Ishikawa (cell line): Measurements from ENCODE around the gene ZNF318.

Experiments
- CEBPB ChIP-seq: IDR thresholded peaks from 2 replicates; pipeline ENCODE4 v1.6.1; 2012
- CREB1 ChIP-seq: IDR thresholded peaks from 2 replicates; pipeline ENCODE4 v1.6.1; 2012; ENCODE audit warnings: low read depth
- EGR1 ChIP-seq: IDR thresholded peaks from 2 replicates; pipeline ENCODE4 v1.6.1; 2012
- EP300 ChIP-seq: IDR thresholded peaks from 2 replicates; pipeline ENCODE4 v1.6.1; 2012; ENCODE audit warnings: borderline replicate concordance
- FOXM1 ChIP-seq: IDR thresholded peaks from 2 replicates; pipeline ENCODE4 v1.6.1; 2012; ENCODE audit warnings: low read depth, borderline replicate concordance
- MAX ChIP-seq: IDR thresholded peaks from 2 replicates; pipeline ENCODE4 v1.6.1; 2012
- NFIC ChIP-seq: IDR thresholded peaks from 2 replicates; pipeline ENCODE4 v1.6.1; 2012
- RAD21 ChIP-seq: IDR thresholded peaks from 2 replicates; pipeline ENCODE4 v1.6.1; 2012; ENCODE audit warnings: low read depth
- REST ChIP-seq: IDR thresholded peaks from 2 replicates; pipeline ENCODE4 v1.6.1; 2012; ENCODE audit warnings: low read depth, mild to moderate bottlenecking
- TAF1 ChIP-seq: IDR thresholded peaks from 2 replicates; pipeline ENCODE4 v1.6.1; 2012; ENCODE audit warnings: low read depth, mild to moderate bottlenecking
- TCF12 ChIP-seq: IDR thresholded peaks from 2 replicates; pipeline ENCODE4 v1.6.1; 2012; ENCODE audit warnings: low read depth
- TEAD4 ChIP-seq: IDR thresholded peaks from 2 replicates; pipeline ENCODE4 v1.6.1; 2012
- USF1 ChIP-seq: IDR thresholded peaks from 2 replicates; pipeline ENCODE4 v1.6.1; 2012
- YY1 ChIP-seq: IDR thresholded peaks from 2 replicates; pipeline ENCODE4 v1.6.1; 2012; ENCODE audit warnings: low read depth
- ZBTB7A ChIP-seq: IDR thresholded peaks from 2 replicates; pipeline ENCODE4 v1.6.1; 2012; ENCODE audit warnings: low read depth

The ZNF318 gene

GRCh38 chr6:43292763-43293318 is 76.6 kb downstream of the ZNF318 start:
- no peak for TF ChIP-seq REST
- TF ChIP-seq CEBPB = no peak
- no peak for TF ChIP-seq EGR1
- no peak for TF ChIP-seq YY1
- no peak for TF ChIP-seq USF1
- TF ChIP-seq TCF12 = no peak
- TF ChIP-seq EP300 = no peak
- TF ChIP-seq TAF1 = no peak
- no peak for TF ChIP-seq MAX
- TF ChIP-seq FOXM1 = no peak

- no peak for TF ChIP-seq YY1
- TF ChIP-seq MAX = no peak
- TF ChIP-seq ZBTB7A = no peak
- no peak for TF ChIP-seq FOXM1
- no peak for TF ChIP-seq EGR1
- TF ChIP-seq EP300 = no peak
- no peak for TF ChIP-seq TEAD4
- no peak for TF ChIP-seq TCF12
- no peak for TF ChIP-seq CREB1
- TF ChIP-seq NFIC = no peak
- TF ChIP-seq USF1 = no peak
- TF ChIP-seq REST = no peak
- TF ChIP-seq RAD21 = no peak
- TF ChIP-seq CEBPB = no peak
- TF ChIP-seq TAF1 = no peak
Measured at GRCh38 chr6:43292341-43292740, 77.1 kb downstream of the ZNF318 start.

- TF ChIP-seq TCF12 (no peak), CEBPB (no peak), USF1 (no peak), FOXM1 (no peak), TEAD4 (no peak), NFIC (no peak), REST (no peak), CREB1 (no peak), YY1 (no peak), EP300 (no peak), RAD21 (no peak)
Measured at GRCh38 chr6:43291708-43292107, 77.7 kb downstream of the ZNF318 start.

GRCh38 chr6:43290905-43291355 is 78.5 kb downstream of the ZNF318 start:
- TF ChIP-seq MAX (no peak), EGR1 (no peak), REST (no peak), NFIC (no peak), USF1 (no peak), ZBTB7A (no peak), CEBPB (no peak), RAD21 (no peak), YY1 (no peak), FOXM1 (no peak), TAF1 (no peak), EP300 (no peak), TCF12 (no peak), TEAD4 (no peak), CREB1 (no peak)
